Suprapubic skin (tissue), 4 donors: ENCODE results near the gene ERGIC1.

Source experiments
- EP300 ChIP-seq: sonication (generic); formaldehyde crosslinking; IDR thresholded peaks from one replicate; pipeline ENCODE4 v1.6.1; 2017; ENCODE audit warnings: antibody characterized with exemption
- POLR2A ChIP-seq, 2 donors: fragments of 450-650 bp; IDR thresholded peaks; one replicate each; pipeline ENCODE4 v1.6.1; 2017; ENCODE audit warnings: antibody characterized with exemption in 2 of 2, mild to moderate bottlenecking in 2 of 2, moderate library complexity in 2 of 2
- POLR2AphosphoS5 ChIP-seq, 3 donors: sonication (generic); formaldehyde crosslinking; IDR thresholded peaks; one replicate each; pipeline ENCODE4 v1.6.1; 2017; ENCODE audit warnings: antibody characterized with exemption in 3 of 3
- TF ChIP-seq, protein P1 (sequence below), 2 donors: fragments of 200-600 bp in 1 of 2; fragments of 450-650 bp in 1 of 2; sonication (generic) in 1 of 2; IDR thresholded peaks; one replicate each; pipeline ENCODE4 v1.5.1; 2016 to 2019; ENCODE audit warnings: antibody characterized with exemption in 2 of 2, mild to moderate bottlenecking in 1 of 2, moderate library complexity in 1 of 2

DNA sequence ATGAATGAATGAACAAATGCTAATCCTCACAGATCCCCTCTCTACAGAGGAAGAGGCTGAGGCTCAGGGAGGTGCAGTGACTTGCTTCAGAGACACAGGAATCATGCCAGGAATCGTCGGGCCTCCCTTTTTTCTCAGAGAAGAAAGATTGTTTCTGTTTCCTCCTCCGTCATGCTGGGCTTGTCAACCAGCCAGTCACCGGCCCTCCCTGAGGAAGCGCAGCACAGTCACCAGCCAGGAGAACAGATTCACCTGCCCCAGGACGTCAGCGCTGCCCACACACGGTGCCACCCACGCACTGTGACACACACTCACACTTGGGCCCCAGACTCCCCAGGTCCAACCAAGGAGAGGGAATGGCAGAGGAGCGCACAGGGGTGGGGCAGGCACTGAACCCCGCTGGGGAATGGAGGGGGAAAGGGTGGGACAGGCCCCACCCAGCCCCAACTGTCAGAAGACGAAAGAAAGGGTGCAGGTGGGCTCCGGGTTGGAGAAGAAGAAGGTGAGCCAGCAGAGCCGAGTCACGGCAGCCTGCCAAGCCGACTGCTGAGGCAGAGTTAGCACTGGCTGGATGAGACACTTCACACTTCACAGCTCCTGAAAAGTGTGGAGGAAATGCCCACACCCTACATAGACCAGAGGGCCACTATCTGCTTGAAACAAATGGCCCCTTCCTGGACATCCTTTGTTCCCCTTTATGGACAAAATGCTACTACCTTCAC lies 13.8 kb upstream of the ERGIC1 start:
- TF ChIP-seq, protein P1, sequence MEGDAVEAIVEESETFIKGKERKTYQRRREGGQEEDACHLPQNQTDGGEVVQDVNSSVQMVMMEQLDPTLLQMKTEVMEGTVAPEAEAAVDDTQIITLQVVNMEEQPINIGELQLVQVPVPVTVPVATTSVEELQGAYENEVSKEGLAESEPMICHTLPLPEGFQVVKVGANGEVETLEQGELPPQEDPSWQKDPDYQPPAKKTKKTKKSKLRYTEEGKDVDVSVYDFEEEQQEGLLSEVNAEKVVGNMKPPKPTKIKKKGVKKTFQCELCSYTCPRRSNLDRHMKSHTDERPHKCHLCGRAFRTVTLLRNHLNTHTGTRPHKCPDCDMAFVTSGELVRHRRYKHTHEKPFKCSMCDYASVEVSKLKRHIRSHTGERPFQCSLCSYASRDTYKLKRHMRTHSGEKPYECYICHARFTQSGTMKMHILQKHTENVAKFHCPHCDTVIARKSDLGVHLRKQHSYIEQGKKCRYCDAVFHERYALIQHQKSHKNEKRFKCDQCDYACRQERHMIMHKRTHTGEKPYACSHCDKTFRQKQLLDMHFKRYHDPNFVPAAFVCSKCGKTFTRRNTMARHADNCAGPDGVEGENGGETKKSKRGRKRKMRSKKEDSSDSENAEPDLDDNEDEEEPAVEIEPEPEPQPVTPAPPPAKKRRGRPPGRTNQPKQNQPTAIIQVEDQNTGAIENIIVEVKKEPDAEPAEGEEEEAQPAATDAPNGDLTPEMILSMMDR (IDR thresholded peaks at IDR 0.05) = no peak
- TF ChIP-seq POLR2A (IDR thresholded peaks at IDR 0.05) (no peak), EP300 (no peak), POLR2AphosphoS5 (IDR thresholded peaks at IDR 0.05) (peak in 1 of 3 donors; percentile 44)
